WTC11 (cell line): ENCODE measurements around the gene CASP8. TPM values are rescaled to one million over a fixed set of nuclear protein-coding genes. Genes with fewer than 3 reads are reported as not detected.
"Not testable (repeated sequence)": the region's sequence is repeated elsewhere in the genome, so short reads cannot be mapped to it uniquely, and the experiment has no call there.

Experiments used
- ATAC-seq: fragments of 200-7000 bp; cut with Tn5 transposase; 2 replicates; pipeline ENCODE4 v1.10.0; 2021; ENCODE audit warnings: mild to moderate bottlenecking, moderate library complexity
- CTCF ChIA-PET: fragments of 300-600 bp; sonication (Branson Sonifier 250); formaldehyde crosslinking; loops from one replicate; lab custom pipeline; 2021; ENCODE audit warnings: antibody characterized with exemption; lab: Charles Lee
- POLR2A ChIA-PET: fragments of 350-600 bp; sonication (Branson Sonifier 250); formaldehyde crosslinking; loops from one replicate; lab custom pipeline; 2021; ENCODE audit warnings: antibody characterized with exemption; lab: Charles Lee
- DNase-seq: peaks from one replicate; pipeline ENCODE4 v3.0.0; 2021; ENCODE audit warnings: low spot score
- H3K27ac Mint-ChIP-seq: 2 replicates; pipeline ENCODE4 v1.8.0; 2021; ENCODE audit warnings: mixed read lengths
- H3K27me3 Mint-ChIP-seq: 2 replicates; pipeline ENCODE4 v1.8.0; 2021; ENCODE audit warnings: low read depth, mild to moderate bottlenecking, moderate library complexity, mixed read lengths
- H3K36me3 Mint-ChIP-seq: 2 replicates; pipeline ENCODE4 v1.8.0; 2021; ENCODE audit warnings: mixed read lengths
- H3K4me1 Mint-ChIP-seq: 2 replicates; pipeline ENCODE4 v1.8.0; 2022; ENCODE audit warnings: mixed read lengths
- H3K4me3 Mint-ChIP-seq: 2 replicates; pipeline ENCODE4 v1.8.0; 2021; ENCODE audit warnings: mild to moderate bottlenecking, moderate library complexity, mixed read lengths
- H3K9me3 Mint-ChIP-seq: 2 replicates; pipeline ENCODE4 v1.8.0; 2021; ENCODE audit warnings: mixed read lengths
- AR ChIP-seq: fragments of 250-450 bp; sonication (Bioruptor Pico); IDR thresholded peaks from 2 replicates; pipeline ENCODE4 v1.9.0; 2021; ENCODE audit warnings: mild to moderate bottlenecking
- CDX4 ChIP-seq: fragments of 250-450 bp; sonication (Bioruptor Pico); IDR thresholded peaks from 2 replicates; pipeline ENCODE4 v1.9.0; 2021; ENCODE audit warnings: moderate library complexity, mild to moderate bottlenecking, inconsistent platforms, borderline replicate concordance
- CTCF ChIP-seq: fragments of 200-600 bp; IDR thresholded peaks from 2 replicates; pipeline ENCODE4 v1.8.0; 2022; ENCODE audit warnings: antibody characterized with exemption
- EMX1 ChIP-seq: fragments of 250-450 bp; sonication (Bioruptor Pico); IDR thresholded peaks from 2 replicates; pipeline ENCODE4 v1.8.0; 2021; ENCODE audit warnings: mild to moderate bottlenecking
- FOXP1 ChIP-seq: sonication (generic); formaldehyde crosslinking; IDR thresholded peaks from 2 replicates; pipeline ENCODE4 v1.8.0; 2022; ENCODE audit warnings: missing genetic modification reagents, mild to moderate bottlenecking, moderate library complexity, borderline replicate concordance
- MLX ChIP-seq: sonication (generic); formaldehyde crosslinking; IDR thresholded peaks from 2 replicates; pipeline ENCODE4 v1.8.1; 2023; ENCODE audit warnings: mild to moderate bottlenecking, missing genetic modification reagents, moderate library complexity
- ZNF219 ChIP-seq: sonication (generic); formaldehyde crosslinking; IDR thresholded peaks from 2 replicates; pipeline ENCODE4 v1.8.0; 2023; ENCODE audit warnings: missing genetic modification reagents, mild to moderate bottlenecking, borderline replicate concordance
- total RNA-seq: library from RNA; stranded (reverse); gene quantifications from 3 replicates; pipeline ENCODE4 v1.2.3, GENCODE V29; 2021
- TF ChIP-seq, protein P1 (sequence below): sonication (generic); formaldehyde crosslinking; IDR thresholded peaks from 2 replicates; pipeline ENCODE4 v1.8.1; 2023; ENCODE audit warnings: mild to moderate bottlenecking, missing genetic modification reagents
- TF ChIP-seq, protein P2 (sequence below): sonication (generic); formaldehyde crosslinking; IDR thresholded peaks from 2 replicates; pipeline ENCODE4 v1.8.1; 2022; ENCODE audit warnings: mild to moderate bottlenecking, missing genetic modification reagents, moderate library complexity, borderline replicate concordance

The CASP8 gene
- total RNA-seq, 1 experiment from 2014 or later = 4.4 TPM

DNA sequence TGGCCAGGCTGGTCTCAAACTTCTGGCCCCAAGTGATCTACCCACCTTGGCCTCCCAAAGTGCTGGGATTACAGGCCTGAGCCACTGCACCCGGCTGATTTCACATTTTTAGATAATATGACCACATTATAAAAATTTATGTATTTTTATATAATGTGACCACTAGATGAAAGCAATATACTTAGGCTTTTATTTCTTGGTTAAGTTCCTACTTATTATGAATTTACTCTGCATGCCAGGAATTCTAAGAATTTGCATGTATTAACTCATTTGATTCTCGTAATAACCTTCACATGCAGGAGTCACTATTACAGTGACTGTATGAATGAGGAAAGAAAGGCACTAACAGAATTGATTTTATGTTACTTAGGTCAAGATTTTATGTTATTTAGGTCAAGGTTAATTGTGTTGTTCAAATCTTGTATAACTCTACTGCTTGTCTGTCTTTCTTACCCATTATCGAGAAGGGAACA, 25.6 kb upstream of the CASP8 start:
- DNase-seq (no peak), ATAC-seq (no peak)
- H3K36me3 Mint-ChIP-seq = peaks cover 8% of the 10 kb centered on the region
- H3K27me3 Mint-ChIP-seq = peaks cover 4% of the 10 kb centered on the region; the same call in 1 of the 2 replicates
- peaks cover 20% of the 10 kb centered on the region for H3K4me1 Mint-ChIP-seq
- ChIA-PET CTCF (interaction anchor here (1.5 kb wide), 1 partner anchor 122 kb away, joined by 4 read pairs; the partner anchor contains the start of gene FLACC1), POLR2A (no interaction called here)
- no peak overlapping the region for H3K27ac Mint-ChIP-seq
- TF ChIP-seq, protein P1, sequence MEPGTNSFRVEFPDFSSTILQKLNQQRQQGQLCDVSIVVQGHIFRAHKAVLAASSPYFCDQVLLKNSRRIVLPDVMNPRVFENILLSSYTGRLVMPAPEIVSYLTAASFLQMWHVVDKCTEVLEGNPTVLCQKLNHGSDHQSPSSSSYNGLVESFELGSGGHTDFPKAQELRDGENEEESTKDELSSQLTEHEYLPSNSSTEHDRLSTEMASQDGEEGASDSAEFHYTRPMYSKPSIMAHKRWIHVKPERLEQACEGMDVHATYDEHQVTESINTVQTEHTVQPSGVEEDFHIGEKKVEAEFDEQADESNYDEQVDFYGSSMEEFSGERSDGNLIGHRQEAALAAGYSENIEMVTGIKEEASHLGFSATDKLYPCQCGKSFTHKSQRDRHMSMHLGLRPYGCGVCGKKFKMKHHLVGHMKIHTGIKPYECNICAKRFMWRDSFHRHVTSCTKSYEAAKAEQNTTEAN = no peak
- TF ChIP-seq, protein P2, sequence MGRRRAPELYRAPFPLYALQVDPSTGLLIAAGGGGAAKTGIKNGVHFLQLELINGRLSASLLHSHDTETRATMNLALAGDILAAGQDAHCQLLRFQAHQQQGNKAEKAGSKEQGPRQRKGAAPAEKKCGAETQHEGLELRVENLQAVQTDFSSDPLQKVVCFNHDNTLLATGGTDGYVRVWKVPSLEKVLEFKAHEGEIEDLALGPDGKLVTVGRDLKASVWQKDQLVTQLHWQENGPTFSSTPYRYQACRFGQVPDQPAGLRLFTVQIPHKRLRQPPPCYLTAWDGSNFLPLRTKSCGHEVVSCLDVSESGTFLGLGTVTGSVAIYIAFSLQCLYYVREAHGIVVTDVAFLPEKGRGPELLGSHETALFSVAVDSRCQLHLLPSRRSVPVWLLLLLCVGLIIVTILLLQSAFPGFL (CRISPR knock-in tag) = no peak
- TF ChIP-seq FOXP1 (CRISPR knock-in tag) (no peak), MLX (CRISPR knock-in tag) (no peak)
- TF ChIP-seq, all 79 proteins: peak for 0
- Mint-ChIP-seq H3K9me3 (peaks cover 13% of the 10 kb centered on the region), H3K4me3 (no peak overlapping the region)

- ATAC-seq (peak; percentile 62), DNase-seq (peak; percentile 39)
- ChIA-PET POLR2A (no interaction called here), CTCF (interaction anchor here (0.7 to 2.1 kb wide), 6 partner anchors 9 to 206 kb away, joined by 3 to 10 read pairs (median 3); no protein-coding TSS in a partner anchor)
- Mint-ChIP-seq H3K4me3 (no peak overlapping the region), H3K9me3 (peaks cover 27% of the 10 kb centered on the region), H3K4me1 (peaks cover 20% of the 10 kb centered on the region), H3K36me3 (peaks cover 14% of the 10 kb centered on the region), H3K27me3 (no peaks in the 10 kb centered on the region; the same call in 1 of the 2 replicates), H3K27ac (peak overlapping the region; percentile 49)
- TF ChIP-seq CTCF = peak; percentile 50; the same call in 1 of the 2 replicates
- TF ChIP-seq EMX1 (CRISPR knock-in tag) = no peak
- no peak for TF ChIP-seq ZNF219 (CRISPR knock-in tag)
- no peak for TF ChIP-seq AR (CRISPR knock-in tag)
Measured at GRCh38 chr2:201235860-201236811, 24.2 kb upstream of the CASP8 start.

DNA sequence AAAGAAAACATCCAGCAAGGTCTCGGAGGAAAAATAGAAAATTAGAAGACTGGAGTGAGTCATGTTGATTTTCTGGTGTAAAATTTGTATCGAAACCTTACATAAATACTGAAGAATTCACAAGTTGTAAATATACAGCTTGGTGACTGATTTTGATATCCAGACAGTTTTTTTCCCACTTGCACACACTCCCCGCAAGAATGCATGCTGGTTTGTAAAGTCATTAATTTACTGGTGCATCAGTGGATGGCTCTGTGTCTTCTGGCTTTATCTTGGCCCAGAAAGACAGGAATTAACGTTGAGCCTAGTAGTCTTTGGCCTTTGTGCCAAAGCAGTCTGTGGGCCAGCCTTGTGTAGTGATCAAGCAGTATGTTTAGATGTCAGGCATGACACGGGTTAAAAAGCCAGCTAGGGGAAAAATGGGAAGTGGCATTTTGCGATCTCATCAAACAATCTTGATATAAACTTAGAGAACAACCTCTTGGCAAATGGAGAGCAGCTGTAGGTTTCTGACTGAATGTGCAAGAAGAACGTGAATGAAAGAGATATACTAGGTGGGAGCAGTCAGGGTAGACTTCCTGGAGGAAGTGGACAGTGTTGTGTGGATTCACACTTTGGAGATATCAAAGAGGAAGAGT, 22.7 kb upstream of the CASP8 start:
- H3K36me3 Mint-ChIP-seq = peaks cover 14% of the 10 kb centered on the region
- POLR2A ChIA-PET = no interaction called here
- no peak for TF ChIP-seq CDX4 (CRISPR knock-in tag)
- TF ChIP-seq, all 79 proteins: peak for 0
- peaks cover 28% of the 10 kb centered on the region for H3K9me3 Mint-ChIP-seq
- ATAC-seq (no peak), DNase-seq (no peak)
- H3K27me3 Mint-ChIP-seq = no peaks in the 10 kb centered on the region; the same call in 1 of the 2 replicates
- no peak overlapping the region for H3K27ac Mint-ChIP-seq
- CTCF ChIA-PET = interaction anchor here (0.7 to 2.1 kb wide), 4 partner anchors 39 to 524 kb away, joined by 3 to 10 read pairs (median 4); no protein-coding TSS in a partner anchor
- H3K4me3 Mint-ChIP-seq = no peak overlapping the region
- H3K4me1 Mint-ChIP-seq = peaks cover 13% of the 10 kb centered on the region

DNA sequence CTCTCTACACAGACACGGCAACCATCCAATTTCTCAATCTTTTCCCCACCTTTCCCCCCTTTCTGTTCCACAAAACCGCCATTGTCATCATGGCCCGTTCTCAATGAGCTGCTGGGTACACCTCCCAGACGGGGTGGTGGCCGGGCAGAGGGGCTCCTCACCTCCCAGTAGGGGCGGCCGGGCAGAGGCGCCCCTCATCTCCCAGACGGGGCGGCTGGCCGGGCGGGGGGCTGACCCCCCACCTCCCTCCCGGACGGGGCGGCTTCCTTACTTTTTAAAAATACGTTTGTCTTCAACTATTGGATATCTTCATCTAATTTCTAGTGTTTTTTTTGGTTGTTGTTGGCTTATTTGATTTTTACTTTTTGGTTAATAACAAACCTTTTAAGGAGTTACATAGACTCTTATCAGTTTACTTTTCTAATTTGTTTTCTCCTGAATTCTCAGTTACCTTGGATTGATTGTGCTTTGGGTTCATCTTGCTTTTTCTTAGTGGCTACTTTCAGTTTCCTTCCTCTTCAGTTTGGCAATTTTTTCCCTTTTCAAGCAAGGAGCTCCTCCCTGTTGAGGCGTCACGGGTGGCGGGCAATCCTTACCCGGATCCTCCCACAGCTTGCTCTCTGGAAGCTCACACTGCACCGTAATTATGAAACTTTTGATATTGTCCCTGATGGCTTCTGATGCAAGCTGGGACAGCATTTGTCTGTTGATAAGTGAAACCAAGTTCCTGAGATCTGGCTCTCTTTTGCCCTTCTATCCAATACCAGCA, 21.0 kb upstream of the CASP8 start:
- DNase-seq, H3K27me3 Mint-ChIP-seq, H3K4me1 Mint-ChIP-seq, POLR2A ChIA-PET, ATAC-seq, H3K4me3 Mint-ChIP-seq, CTCF ChIA-PET, H3K27ac Mint-ChIP-seq: not testable (repeated sequence)
- H3K36me3 Mint-ChIP-seq = peaks cover 14% of the 10 kb centered on the region
- peaks cover 28% of the 10 kb centered on the region for H3K9me3 Mint-ChIP-seq
